CD1c-positive myeloid dendritic cell (primary cell): ENCODE results near the gene ST3GAL3.

Source experiments
- DNase-seq: peaks from one replicate; pipeline ENCODE4 v3.0.0-alpha.2; 2016; ENCODE audit errors: extremely low spot score

Gene ST3GAL3

DNA sequence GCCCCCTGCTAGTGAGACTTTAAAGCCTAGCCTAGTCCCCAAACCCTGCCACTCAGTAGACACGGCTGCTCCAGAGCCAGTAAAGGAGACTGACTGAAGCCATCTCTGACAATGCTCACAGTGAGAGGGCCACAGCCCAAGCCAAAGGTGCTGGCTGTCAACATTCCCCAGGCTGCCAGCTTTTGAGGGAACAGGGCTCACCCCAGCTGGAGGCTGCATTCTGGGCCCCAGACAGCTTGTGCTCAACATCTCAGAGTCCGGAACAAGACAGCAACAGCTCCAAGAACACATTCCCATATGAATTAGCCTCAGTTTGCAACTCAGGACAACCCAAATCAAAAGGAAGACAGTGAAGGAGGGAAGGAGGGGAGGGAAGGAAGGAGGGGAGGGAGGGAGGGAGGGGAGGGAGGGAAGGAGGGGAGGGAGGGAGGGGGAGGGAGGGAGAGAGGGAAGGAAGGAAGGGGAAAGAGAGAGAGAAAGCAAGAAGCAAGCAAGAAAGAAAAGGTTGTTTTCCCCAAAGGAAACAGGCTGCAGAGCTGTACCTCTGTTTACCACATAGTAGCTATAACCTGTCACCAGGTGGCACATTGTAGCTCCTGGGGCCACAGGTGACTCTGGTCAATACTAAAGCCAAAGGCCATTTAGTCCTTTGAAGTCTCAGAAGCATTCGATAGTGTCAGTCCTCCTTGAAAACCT lies 231.7 kb downstream of the ST3GAL3 start:
- no peak for DNase-seq

- no peak for DNase-seq
Measured at GRCh38 chr1:43942411-43942810, 235.1 kb downstream of the ST3GAL3 start.

DNA sequence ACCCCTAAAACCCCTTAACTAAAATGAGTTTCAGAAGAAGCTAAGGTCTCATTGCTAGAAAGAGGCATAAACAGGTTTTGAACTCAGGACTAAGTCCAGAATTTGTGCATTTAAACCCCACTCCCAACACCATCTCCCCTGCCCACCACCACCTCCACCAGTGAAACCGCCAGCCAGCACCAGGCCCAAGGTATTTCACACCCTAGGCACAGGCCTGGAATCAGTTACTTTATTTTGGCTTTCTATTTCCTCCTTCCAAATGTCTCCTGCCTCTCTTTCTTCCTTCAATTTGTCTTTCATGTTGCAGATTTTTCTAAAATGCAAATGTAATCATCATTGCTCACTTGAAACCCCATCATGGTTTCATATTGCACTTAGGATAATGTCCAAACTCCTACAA lies 237.5 kb downstream of the ST3GAL3 start:
- no peak for DNase-seq

DNA sequence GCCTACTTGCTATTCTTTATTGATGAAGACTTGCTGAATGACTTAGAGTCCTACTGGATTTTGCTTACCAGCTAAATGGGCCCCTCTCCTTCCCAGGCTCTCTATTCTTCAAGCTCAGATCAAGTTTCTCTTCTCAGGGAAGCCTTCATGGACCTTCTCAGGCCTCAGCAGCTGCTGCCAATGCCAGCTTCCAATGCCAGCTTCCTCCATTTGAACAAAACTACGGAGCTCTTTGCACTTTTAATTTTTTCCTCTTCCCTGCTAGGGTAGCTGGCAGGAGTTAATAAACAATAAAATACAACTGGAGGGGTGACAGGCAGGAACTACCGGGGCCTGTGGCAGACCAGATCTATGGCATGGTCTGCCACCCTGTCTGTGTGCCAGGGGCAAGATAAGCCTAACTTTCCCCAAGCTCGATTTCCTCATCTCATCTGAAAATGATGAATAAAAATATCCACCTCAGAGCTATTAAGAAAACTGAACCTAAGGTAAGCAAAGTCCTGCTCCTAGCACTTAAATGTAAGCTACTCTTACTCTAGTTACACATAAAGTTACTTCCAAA lies 238.4 kb downstream of the ST3GAL3 start:
- no peak for DNase-seq

- peak; percentile 98 for DNase-seq
Measured at GRCh38 chr1:43946236-43947060, 239.1 kb downstream of the ST3GAL3 start, which contains the start of gene IPO13. Gene IPO13, plus strand, starts transcription at chr1:43946950. Its CDS starts 651 bp downstream, at chr1:43947601.

- DNase-seq = no peak
Measured at GRCh38 chr1:43947061-43947873, 239.9 kb downstream of the ST3GAL3 start.

- DNase-seq = no peak
Measured at GRCh38 chr1:43947874-43948437, 240.6 kb downstream of the ST3GAL3 start.

DNA sequence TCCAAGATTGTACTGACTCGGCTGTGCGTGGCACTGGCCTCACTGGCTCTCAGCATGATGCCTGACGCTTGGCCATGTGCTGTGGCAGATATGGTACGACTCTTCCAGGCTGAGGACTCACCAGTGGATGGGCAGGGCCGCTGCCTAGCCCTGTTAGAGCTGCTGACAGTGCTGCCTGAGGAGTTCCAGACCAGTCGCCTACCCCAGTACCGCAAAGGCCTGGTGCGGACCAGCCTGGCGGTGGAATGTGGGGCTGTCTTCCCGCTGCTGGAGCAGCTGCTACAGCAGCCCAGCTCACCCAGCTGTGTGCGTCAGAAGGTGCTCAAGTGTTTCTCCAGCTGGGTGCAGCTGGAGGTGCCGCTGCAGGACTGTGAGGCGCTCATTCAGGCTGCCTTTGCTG lies 242.3 kb downstream of the ST3GAL3 start:
- DNase-seq = no peak

DNA sequence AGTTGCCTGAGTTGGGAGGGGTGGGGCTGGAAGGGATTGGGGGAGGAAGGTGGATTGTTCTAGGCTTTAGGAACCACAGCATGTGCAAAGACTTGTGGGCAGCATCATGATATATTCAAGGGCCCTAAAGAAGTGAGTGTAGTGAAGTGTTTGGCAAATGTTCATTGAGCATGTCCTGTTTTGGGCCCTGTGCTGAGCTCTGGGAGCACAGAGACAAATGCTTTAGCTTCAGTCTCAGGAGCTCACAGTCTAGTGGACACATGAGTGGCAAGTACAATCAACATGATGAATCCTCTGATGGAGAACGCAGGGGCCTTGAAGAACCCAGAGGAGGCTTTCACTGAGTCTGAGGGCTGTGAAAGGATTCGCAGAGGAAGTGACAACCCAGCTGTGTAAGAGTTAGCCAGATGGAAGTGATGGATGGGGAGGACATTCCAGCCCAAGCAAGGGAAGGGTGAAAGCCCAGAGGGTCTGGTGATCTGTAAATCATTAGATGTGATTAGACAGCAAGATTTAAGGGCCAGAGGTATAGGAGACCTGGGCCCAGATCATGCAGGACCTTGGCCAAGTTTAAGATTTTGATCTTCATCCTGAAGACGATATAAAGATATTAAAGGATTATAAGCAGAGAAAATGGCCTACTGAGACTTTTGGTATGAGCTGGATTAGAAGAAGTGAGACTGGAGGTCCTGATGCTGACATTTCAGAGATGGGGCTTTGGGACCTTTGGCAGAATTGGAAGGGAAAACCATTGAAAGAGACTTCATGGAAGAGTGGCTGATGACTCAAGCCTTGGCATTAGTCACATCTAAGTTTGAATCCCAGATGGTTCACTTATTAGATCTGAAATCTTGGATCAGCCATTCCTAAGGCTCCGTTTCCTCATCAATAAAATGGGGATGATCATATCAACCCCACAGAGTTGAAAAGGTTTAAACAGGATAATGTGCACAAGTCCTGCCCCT lies 244.0 kb downstream of the ST3GAL3 start:
- DNase-seq = no peak

- no peak for DNase-seq
Measured at GRCh38 chr1:43952731-43953346, 245.5 kb downstream of the ST3GAL3 start.

GRCh38 chr1:43953361-43953760 lies 246.0 kb downstream of the ST3GAL3 start:
- DNase-seq = no peak

DNA sequence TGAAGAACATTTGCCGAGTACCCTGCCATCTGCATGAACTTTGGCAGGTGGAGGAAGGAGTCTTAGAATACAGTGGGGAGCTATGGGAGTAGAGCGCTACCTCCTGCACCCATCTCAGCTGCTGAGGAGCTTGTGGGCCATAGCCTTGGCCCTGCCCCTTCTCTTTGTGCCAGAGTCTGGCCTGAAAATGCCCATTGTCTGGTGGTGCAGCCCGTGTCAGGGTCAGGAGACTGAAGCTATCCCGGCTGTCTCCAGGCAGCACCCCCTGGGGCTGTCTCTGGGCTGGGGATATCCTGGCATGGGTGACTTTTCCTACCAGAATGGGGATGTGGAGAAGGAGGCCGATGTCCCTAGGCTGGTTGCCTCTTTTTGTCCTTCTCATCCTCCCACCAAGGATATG lies 246.7 kb downstream of the ST3GAL3 start:
- no peak for DNase-seq

DNA sequence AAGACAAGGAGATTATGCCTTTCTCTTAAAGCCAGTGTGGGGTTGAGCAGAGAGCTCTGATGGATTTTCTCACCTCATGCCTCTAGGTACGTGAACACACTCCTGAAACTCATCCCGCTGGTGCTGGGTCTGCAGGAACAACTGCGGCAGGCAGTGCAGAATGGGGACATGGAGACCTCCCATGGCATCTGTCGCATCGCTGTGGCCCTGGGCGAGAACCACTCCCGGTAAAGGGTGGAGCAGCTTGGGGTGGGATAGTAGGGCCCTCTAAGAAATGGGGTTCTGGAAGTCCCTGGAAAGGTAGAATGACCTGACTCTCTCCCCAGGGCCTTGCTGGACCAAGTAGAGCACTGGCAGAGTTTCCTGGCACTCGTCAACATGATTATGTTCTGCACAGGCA lies 248.9 kb downstream of the ST3GAL3 start:
- no peak for DNase-seq

- no peak for DNase-seq
Measured at GRCh38 chr1:43957407-43958040, 250.2 kb downstream of the ST3GAL3 start.

- DNase-seq = no peak
Measured at GRCh38 chr1:43958351-43959255, 251.3 kb downstream of the ST3GAL3 start.

DNA sequence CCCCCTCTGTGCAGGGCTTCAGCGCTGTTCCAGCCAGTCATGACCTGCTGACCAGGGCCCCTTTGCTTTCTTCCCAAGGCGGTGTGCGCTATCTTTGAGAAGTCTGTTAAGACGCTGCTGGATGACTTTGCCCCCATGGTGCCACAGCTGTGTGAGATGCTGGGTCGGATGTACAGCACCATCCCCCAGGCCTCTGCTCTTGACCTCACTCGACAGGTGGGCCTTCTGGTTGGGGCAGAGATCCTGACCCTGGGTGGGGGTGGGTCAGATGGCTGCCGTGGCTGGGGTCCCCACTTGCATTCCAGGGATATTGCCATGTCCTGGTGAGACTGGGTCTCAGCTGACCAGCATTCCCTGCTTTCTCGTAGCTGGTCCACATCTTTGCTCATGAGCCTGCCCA lies 253.5 kb downstream of the ST3GAL3 start:
- no peak for DNase-seq

- DNase-seq = no peak
Measured at GRCh38 chr1:43961692-43962091, 254.4 kb downstream of the ST3GAL3 start.

DNA sequence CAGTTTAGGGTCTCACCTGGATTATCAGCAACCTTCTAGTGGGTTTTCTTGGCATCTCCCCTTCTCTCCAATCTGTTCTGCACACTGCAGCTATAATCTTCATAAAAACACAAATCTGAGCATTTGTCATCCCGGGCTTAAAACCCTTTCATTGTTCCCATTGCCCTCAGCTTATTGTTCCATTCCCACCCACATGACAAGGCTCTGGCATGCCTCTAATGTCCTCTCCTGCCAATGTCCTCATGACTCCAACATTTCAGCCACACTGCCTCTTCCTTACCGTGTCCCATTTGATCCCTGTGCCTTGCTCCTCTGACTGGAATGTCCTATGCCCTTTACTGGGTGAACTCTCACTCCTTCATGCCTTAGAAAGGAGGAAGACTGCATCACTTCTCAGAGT lies 255.0 kb downstream of the ST3GAL3 start:
- DNase-seq = no peak
